ENCODE results near the gene RAB6B. TPM values are rescaled to one million over a fixed set of nuclear protein-coding genes. Genes with fewer than 3 reads are reported as not detected.
"Not testable (repeated sequence)": the region's sequence is repeated elsewhere in the genome, so short reads cannot be mapped to it uniquely, and the experiment has no call there.

The RAB6B gene
- polyA plus RNA-seq, 4 donors: 0.27 to 7.5 (median 0.77) TPM; not detected in 1

DNA sequence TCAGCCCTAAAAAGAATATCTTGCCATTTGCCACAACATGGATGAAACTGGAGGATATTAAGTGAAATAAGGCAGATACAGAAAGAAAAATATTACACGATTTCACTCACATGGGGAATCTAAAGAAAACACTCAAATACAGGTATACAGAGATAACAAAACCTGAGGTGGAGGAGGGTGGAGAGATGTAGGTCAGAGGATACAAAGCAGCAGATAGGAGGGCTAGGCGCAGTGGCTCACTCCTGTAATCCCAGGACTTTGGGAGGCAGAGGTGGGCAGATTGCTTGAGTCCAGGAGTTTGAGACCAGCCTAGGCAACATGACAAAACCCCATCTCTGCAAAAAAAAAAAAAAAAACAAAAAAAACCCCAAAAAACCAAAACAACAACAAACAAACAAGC is 113.2 kb downstream of the RAB6B start:
- no peak overlapping the region for H3K27ac ChIP-seq (ENCODE audit: low read depth in 1 of 3, low read length in 2 of 3)
- H3K4me1 ChIP-seq (ENCODE audit: control insufficient read depth in 3 of 3, insufficient read depth in 2 of 3, low read depth in 1 of 3, low read length in 2 of 3): no peaks in the 10 kb centered on the region
- peaks cover 0 to 8% (median 0%) of the 10 kb centered on the region in 3 donors for H3K27me3 ChIP-seq (ENCODE audit: control insufficient read depth in 3 of 3, insufficient read depth in 3 of 3, low read length in 3 of 3)
- H3K4me3 ChIP-seq (ENCODE audit: low read depth in 1 of 3, low read length in 3 of 3): no peak overlapping the region
- DNase-seq (no peak), FAIRE-seq (no peak)
- H3K36me3 ChIP-seq (ENCODE audit: control insufficient read depth in 3 of 3, insufficient read depth in 2 of 3, low read depth in 1 of 3, low read length in 3 of 3): no peaks in the 10 kb centered on the region
- WGBS, 3 donors: 65 to 87% (median 83%) methylated on average over 2 of the region's 2 CpGs
- H3K9me3 ChIP-seq (ENCODE audit: control insufficient read depth in 2 of 2, insufficient read depth in 1 of 2, low read depth in 1 of 2, low read length in 1 of 2): no peaks in the 10 kb centered on the region

- H3K27me3 ChIP-seq (ENCODE audit: control insufficient read depth in 3 of 3, insufficient read depth in 3 of 3, low read length in 3 of 3): peaks cover 0 to 8% (median 0%) of the 10 kb centered on the region in 3 donors
- H3K36me3 ChIP-seq (ENCODE audit: control insufficient read depth in 3 of 3, insufficient read depth in 2 of 3, low read depth in 1 of 3, low read length in 3 of 3): no peaks in the 10 kb centered on the region
- H3K4me1 ChIP-seq (ENCODE audit: control insufficient read depth in 3 of 3, insufficient read depth in 2 of 3, low read depth in 1 of 3, low read length in 2 of 3): no peaks in the 10 kb centered on the region
- no peak overlapping the region for H3K4me3 ChIP-seq (ENCODE audit: low read depth in 1 of 3, low read length in 3 of 3)
- FAIRE-seq: no peak
- H3K9me3 ChIP-seq (ENCODE audit: control insufficient read depth in 2 of 2, insufficient read depth in 1 of 2, low read depth in 1 of 2, low read length in 1 of 2): no peaks in the 10 kb centered on the region
- H3K27ac ChIP-seq (ENCODE audit: low read depth in 1 of 3, low read length in 2 of 3): no peak overlapping the region
- no peak for DNase-seq
Measured at GRCh38 chr3:133781570-133781969, 114.1 kb downstream of the RAB6B start.

DNA sequence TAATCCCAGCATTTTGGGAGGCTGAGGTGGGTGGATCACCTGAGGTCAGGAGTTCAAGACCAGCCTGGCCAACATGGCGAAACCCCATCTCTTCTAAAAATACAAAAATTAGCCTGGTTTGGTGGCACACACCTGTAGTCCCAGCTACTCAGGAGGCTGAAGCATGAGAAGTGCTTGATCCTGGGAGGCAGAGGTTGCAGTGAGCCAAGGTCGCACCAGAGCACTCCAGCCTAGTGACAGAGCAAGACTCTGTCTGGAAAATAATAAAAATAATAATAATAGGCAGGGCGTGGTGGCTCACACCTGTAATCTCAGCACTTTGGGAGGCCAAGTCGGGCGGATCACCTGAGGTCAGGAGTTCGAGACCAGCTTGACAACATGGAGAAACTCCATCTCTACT is 114.9 kb downstream of the RAB6B start:
- FAIRE-seq; H3K27ac ChIP-seq (ENCODE audit: low read depth in 1 of 3, low read length in 2 of 3); H3K4me3 ChIP-seq (ENCODE audit: low read depth in 1 of 3, low read length in 3 of 3); H3K36me3 ChIP-seq (ENCODE audit: control insufficient read depth in 3 of 3, insufficient read depth in 2 of 3, low read depth in 1 of 3, low read length in 3 of 3); H3K9me3 ChIP-seq (ENCODE audit: control insufficient read depth in 2 of 2, insufficient read depth in 1 of 2, low read depth in 1 of 2, low read length in 1 of 2); H3K4me1 ChIP-seq (ENCODE audit: control insufficient read depth in 3 of 3, insufficient read depth in 2 of 3, low read depth in 1 of 3, low read length in 2 of 3); DNase-seq; H3K27me3 ChIP-seq (ENCODE audit: control insufficient read depth in 3 of 3, insufficient read depth in 3 of 3, low read length in 3 of 3): not testable (repeated sequence)
- WGBS, 3 donors: 82 to 91% (median 88%) methylated on average over 6 of the region's 6 CpGs

GRCh38 chr3:133779626-133780203 is 116.0 kb downstream of the RAB6B start:
- FAIRE-seq (no peak), DNase-seq (no peak)
- Histone ChIP-seq H3K36me3 (ENCODE audit: control insufficient read depth in 3 of 3, insufficient read depth in 2 of 3, low read depth in 1 of 3, low read length in 3 of 3) (no peaks in the 10 kb centered on the region), H3K4me3 (ENCODE audit: low read depth in 1 of 3, low read length in 3 of 3) (no peak overlapping the region), H3K27ac (ENCODE audit: low read depth in 1 of 3, low read length in 2 of 3) (no peak overlapping the region), H3K9me3 (ENCODE audit: control insufficient read depth in 2 of 2, insufficient read depth in 1 of 2, low read depth in 1 of 2, low read length in 1 of 2) (no peaks in the 10 kb centered on the region), H3K27me3 (ENCODE audit: control insufficient read depth in 3 of 3, insufficient read depth in 3 of 3, low read length in 3 of 3) (peaks cover 0 to 8% (median 0%) of the 10 kb centered on the region in 3 donors), H3K4me1 (ENCODE audit: control insufficient read depth in 3 of 3, insufficient read depth in 2 of 3, low read depth in 1 of 3, low read length in 2 of 3) (no peaks in the 10 kb centered on the region)
- WGBS, 3 donors: 49 to 86% (median 58%) methylated on average over 4 of the region's 4 CpGs

- Histone ChIP-seq H3K27ac (ENCODE audit: low read depth in 1 of 3, low read length in 2 of 3) (no peak overlapping the region), H3K4me3 (ENCODE audit: low read depth in 1 of 3, low read length in 3 of 3) (no peak overlapping the region), H3K9me3 (ENCODE audit: control insufficient read depth in 2 of 2, insufficient read depth in 1 of 2, low read depth in 1 of 2, low read length in 1 of 2) (no peaks in the 10 kb centered on the region), H3K27me3 (ENCODE audit: control insufficient read depth in 3 of 3, insufficient read depth in 3 of 3, low read length in 3 of 3) (no peaks in the 10 kb centered on the region), H3K36me3 (ENCODE audit: control insufficient read depth in 3 of 3, insufficient read depth in 2 of 3, low read depth in 1 of 3, low read length in 3 of 3) (no peaks in the 10 kb centered on the region), H3K4me1 (ENCODE audit: control insufficient read depth in 3 of 3, insufficient read depth in 2 of 3, low read depth in 1 of 3, low read length in 2 of 3) (no peaks in the 10 kb centered on the region)
- no peak for DNase-seq
- 45 to 68% (median 61%) methylated on average over 8 of the region's 8 CpGs for WGBS, 3 donors
- no peak for FAIRE-seq
Measured at GRCh38 chr3:133777807-133778568, 117.7 kb downstream of the RAB6B start.

DNA sequence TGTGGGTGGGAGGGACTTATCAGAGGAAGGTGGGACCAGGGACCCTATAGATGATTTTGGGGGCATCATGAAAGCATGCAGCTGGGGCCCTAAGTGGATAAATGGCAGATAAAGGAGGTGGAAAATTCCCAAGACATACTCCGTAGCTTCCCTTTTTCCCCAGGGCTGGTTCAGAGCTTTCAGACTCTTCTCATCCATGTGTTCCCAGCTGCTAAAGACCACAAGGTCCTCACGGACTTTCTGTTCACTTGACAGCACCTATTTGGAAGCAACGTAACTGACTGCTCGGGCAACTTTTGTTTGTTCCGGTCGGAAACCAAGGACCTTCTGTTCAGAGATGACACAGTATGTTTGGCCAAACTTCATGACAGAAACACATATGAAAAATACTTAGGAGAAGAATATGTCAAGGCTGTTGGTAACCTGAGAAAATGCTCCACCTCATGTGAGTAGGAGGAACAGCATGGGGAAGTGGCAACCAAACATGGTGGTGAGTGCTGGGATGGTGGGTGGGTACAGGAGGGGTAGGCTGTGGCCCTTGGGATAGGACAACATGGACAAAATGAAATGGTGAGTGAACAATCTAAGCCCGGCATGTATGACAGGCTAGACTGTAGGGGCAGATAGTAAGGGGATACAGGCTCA is 118.8 kb downstream of the RAB6B start:
- DNase-seq: no peak
- H3K9me3 ChIP-seq (ENCODE audit: control insufficient read depth in 2 of 2, insufficient read depth in 1 of 2, low read depth in 1 of 2, low read length in 1 of 2): no peaks in the 10 kb centered on the region
- no peaks in the 10 kb centered on the region for H3K27me3 ChIP-seq (ENCODE audit: control insufficient read depth in 3 of 3, insufficient read depth in 3 of 3, low read length in 3 of 3)
- H3K4me1 ChIP-seq (ENCODE audit: control insufficient read depth in 3 of 3, insufficient read depth in 2 of 3, low read depth in 1 of 3, low read length in 2 of 3): no peaks in the 10 kb centered on the region
- H3K36me3 ChIP-seq (ENCODE audit: control insufficient read depth in 3 of 3, insufficient read depth in 2 of 3, low read depth in 1 of 3, low read length in 3 of 3): no peaks in the 10 kb centered on the region
- no peak overlapping the region for H3K4me3 ChIP-seq (ENCODE audit: low read depth in 1 of 3, low read length in 3 of 3)
- 93 to 94% (median 93%) methylated on average over 7 of the region's 7 CpGs for WGBS, 3 donors
- FAIRE-seq: no peak
- no peak overlapping the region for H3K27ac ChIP-seq (ENCODE audit: low read depth in 1 of 3, low read length in 2 of 3)

GRCh38 chr3:133775835-133776234 is 119.8 kb downstream of the RAB6B start:
- DNase-seq (no peak), FAIRE-seq (no peak)
- 87 to 94% (median 94%) methylated on average over 5 of the region's 5 CpGs for WGBS, 3 donors
- Histone ChIP-seq H3K4me1 (ENCODE audit: control insufficient read depth in 3 of 3, insufficient read depth in 2 of 3, low read depth in 1 of 3, low read length in 2 of 3) (no peaks in the 10 kb centered on the region), H3K36me3 (ENCODE audit: control insufficient read depth in 3 of 3, insufficient read depth in 2 of 3, low read depth in 1 of 3, low read length in 3 of 3) (no peaks in the 10 kb centered on the region), H3K9me3 (ENCODE audit: control insufficient read depth in 2 of 2, insufficient read depth in 1 of 2, low read depth in 1 of 2, low read length in 1 of 2) (no peaks in the 10 kb centered on the region), H3K27me3 (ENCODE audit: control insufficient read depth in 3 of 3, insufficient read depth in 3 of 3, low read length in 3 of 3) (no peaks in the 10 kb centered on the region), H3K27ac (ENCODE audit: low read depth in 1 of 3, low read length in 2 of 3) (no peak overlapping the region), H3K4me3 (ENCODE audit: low read depth in 1 of 3, low read length in 3 of 3) (no peak overlapping the region)

GRCh38 chr3:133775309-133775708 is 120.4 kb downstream of the RAB6B start:
- no peaks in the 10 kb centered on the region for H3K36me3 ChIP-seq (ENCODE audit: control insufficient read depth in 3 of 3, insufficient read depth in 2 of 3, low read depth in 1 of 3, low read length in 3 of 3)
- H3K27ac ChIP-seq (ENCODE audit: low read depth in 1 of 3, low read length in 2 of 3): no peak overlapping the region
- H3K4me3 ChIP-seq (ENCODE audit: low read depth in 1 of 3, low read length in 3 of 3): no peak overlapping the region
- 86 to 94% (median 92%) methylated on average over 9 of the region's 9 CpGs for WGBS, 3 donors
- H3K9me3 ChIP-seq (ENCODE audit: control insufficient read depth in 2 of 2, insufficient read depth in 1 of 2, low read depth in 1 of 2, low read length in 1 of 2): no peaks in the 10 kb centered on the region
- DNase-seq (no peak), FAIRE-seq (no peak)
- no peaks in the 10 kb centered on the region for H3K27me3 ChIP-seq (ENCODE audit: control insufficient read depth in 3 of 3, insufficient read depth in 3 of 3, low read length in 3 of 3)
- H3K4me1 ChIP-seq (ENCODE audit: control insufficient read depth in 3 of 3, insufficient read depth in 2 of 3, low read depth in 1 of 3, low read length in 2 of 3): no peaks in the 10 kb centered on the region

Measured in small intestine (tissue), 7 donors.